ENCODE results near the gene RPLP2.
A peak's percentile ranks its signal among the peaks of the same experiment; 100 is the strongest.

Gene RPLP2

DNA sequence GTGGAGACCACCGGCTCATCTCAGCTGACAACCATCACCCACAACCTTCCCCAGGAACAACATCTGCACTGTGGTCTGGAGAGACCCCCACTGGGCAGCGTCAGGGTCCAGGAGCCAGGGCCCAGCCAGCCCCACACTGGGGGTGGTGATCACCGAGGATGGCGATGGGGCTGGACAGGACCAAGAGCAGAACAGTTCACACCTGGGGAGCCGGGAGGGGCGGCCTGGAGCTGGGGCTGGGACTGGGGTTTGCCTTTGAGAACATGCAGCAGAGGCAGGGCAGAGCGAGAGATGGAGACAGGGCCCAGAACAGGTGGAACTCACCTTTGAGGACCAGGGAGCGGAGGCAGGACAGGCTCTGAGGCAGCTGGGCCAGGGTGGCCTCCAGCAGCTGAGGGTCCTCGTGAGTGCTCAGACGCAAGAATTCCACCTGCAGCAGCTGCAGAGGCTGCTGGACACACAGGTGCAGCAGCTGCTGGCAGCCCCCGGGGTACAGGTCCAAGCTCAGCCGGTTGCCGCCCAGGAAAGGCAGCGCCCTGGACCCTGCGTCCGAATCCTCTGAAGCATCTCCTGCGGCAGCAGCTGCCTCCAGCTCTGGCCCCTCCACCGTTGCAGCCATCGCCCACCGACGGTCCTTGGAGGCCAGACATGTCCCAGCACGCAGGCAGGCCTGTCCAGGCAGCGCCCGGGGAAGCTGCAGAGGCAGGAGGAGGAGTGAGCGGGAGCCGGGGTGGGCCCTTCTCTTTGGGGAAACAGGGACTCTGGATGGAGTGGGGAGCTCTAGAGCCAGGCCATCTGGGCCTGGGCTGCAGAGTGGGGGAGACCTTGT is 5.8 kb upstream of the RPLP2 start:
- no peak for DNase-seq (ENCODE audit: low read depth)

DNA sequence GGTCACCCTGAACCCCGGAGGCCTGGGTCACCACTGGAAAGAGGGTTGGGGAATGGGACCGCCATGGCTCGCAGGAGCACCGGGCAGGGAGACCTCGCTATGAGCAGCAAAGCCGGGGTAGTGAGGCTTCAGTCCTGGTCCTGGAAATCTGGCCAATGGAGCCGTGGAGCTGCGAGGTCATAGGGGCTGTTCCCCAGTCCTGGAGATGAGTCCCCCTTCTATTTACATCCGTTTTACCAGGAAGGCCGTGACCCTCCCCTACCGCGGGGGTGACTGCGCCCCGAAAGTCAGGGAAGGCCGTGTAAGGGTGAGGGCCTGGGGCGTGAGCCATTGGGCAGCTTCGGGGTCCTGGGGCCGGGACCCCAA is 5.2 kb upstream of the RPLP2 start:
- DNase-seq (ENCODE audit: low read depth): no peak

DNA sequence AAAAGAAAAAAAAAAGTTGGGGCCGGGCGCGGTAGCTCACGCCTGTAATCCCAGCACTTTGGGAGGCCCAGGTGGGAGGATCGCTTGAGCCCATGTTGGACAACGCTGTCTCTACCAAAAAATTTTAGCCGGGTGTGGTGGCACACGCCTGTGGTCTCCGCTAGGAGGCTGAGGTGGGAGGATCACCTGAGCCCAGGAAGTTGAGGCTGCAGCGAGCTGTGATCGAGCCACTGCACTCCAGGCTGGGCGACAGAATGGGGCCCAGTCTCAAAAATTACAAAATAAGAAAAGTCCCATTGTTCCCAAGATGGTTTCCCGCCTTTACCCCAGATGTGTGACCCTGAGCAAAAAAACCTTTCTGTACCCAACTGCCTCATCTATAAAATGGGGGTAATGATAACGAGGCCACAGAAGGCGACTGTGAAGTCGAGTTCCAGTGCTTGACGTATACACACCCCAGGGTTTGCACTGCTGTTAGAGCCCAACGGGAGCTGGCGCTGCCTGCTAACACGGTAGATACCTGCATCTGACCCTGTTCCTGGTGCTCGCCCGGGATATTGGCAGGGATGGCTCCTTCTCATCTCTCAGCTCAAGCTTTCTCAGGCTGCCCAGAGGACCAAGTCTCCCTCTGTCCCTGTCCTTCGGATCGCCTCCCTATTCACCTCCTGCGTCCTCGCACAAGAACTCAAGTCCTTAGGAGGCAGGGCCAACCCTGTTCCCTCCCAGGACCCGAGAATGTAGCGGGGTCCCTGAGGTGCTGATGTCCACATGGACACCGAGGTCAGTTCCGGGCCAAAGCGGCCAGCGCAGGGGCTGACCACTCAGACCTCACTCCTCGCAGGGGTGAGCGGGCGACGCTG is 1.1 kb upstream of the RPLP2 start:
- no peak for DNase-seq (ENCODE audit: low read depth)

DNA sequence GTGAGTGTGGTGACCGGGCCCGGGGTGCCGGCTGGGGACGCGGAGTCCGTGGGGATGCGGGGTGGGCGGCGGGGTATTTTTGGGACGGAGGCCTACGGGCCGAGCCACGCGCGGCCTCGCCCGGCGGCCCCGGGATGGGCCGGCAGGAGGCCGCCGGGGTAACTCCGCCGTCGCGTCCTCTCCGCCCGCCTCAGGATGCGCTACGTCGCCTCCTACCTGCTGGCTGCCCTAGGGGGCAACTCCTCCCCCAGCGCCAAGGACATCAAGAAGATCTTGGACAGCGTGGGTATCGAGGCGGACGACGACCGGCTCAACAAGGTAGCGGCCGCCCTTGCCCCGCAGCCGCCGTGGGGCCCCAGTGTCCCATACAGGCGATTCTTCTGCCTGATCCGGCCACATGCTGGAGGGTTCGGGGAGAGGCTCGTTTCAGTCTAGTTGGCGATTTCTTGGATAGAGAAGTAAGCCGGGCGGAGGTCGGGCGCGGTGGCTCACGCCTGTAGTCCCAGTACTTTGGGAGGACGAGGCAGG is 337 bp downstream of the RPLP2 start:
- DNase-seq (ENCODE audit: low read depth): no peak

DNA sequence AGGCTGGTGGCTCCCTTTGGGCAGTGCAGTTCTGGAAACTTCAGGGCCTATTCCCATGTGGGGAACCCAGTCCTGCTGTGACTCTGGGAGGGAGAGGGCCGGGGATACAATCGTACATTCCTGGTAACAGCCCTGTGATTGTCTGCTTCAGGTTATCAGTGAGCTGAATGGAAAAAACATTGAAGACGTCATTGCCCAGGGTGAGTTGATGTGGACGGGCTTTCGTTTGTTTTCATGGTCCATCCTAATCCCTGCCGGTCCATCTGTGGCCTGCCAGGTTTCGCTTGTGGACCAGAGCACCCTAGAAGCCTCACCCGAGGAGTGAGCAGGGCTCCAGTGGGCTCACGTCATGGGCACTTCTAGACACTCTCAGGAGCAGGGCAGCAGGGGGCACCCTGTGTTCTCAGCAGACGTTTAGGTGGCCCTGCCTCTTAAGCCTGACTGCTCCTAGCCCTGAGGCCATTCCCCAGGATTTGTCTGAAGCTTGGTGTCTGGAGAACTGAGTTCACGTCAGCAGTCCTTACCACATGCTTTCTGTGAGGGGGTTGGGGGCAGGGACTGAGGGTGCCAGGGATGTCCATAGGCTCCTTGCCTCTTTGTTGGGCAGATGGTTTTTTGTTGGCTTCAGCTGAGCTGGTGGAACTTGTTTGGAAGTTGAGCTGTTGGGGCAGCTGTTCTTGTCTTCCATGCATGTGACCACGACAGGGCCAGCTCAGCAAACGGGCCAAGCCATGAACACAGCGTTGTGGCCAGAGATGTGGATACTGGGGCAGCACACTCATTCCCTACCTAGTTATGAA is 1.9 kb downstream of the RPLP2 start:
- no peak for DNase-seq (ENCODE audit: low read depth)

DNA sequence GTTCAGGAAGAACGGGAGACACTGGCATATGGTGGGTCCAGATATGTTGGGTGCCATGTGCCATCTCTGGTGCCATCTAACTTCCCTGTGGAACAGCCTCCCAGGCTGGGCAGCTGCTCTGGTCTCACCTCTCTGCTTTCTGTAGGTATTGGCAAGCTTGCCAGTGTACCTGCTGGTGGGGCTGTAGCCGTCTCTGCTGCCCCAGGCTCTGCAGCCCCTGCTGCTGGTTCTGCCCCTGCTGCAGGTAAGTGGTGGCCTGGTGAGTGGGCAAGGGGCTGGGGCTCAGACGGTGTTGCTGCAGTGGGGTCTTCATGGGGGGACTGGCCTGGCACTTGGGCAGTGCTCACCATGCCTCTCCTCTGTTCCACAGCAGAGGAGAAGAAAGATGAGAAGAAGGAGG is 2.6 kb downstream of the RPLP2 start:
- DNase-seq (ENCODE audit: low read depth): no peak

DNA sequence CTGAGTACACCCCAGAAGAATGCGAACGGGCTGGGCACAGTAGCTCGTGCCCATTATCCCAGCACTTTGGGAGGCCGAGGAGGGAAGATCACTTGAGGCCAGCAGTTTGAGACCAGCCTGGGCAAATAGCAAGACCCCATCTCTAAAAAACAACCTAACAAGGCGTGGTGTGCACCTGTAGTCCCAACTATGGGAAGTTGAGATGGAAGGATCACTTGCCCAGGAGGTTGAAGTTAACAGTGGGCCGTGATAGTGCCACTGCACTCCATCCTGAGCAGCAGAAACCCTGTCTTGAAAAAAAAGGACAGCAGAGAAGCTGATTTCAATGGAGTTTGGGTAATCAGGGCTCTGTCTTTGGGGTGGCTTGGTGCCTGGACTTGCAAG is 3.3 kb downstream of the RPLP2 start:
- DNase-seq (ENCODE audit: low read depth): no peak

DNA sequence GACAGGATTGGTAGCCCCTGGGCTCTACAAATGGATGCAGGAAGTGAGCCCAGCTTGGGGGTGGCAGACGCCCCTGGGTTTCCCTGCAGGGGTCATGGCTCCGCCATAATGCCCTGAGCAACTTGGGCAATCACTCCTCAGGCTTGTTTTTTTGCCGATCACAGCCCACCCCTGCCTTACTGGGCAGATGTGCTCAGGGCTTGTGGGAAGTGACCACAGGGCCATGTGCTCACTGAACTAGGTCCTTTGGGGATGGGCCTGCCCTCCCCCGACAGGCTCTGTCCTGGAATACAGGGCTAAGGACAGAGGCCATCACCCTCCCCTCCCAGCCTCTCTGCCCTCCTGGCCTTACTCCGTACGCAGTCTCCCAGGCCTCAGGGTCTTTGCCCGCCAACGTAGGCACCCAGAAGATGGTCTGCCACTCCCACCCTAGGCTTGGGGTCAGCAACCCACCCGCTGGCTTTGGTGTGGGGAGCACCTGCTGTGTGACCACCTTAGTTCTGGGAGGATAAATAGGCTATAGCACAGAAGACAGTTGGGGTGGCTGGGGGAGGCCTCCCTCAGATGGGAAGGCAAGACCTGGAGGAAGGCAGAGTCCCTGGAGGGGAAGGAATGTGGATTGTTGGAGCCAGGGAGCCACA is 3.8 kb downstream of the RPLP2 start:
- no peak for DNase-seq (ENCODE audit: low read depth)

DNA sequence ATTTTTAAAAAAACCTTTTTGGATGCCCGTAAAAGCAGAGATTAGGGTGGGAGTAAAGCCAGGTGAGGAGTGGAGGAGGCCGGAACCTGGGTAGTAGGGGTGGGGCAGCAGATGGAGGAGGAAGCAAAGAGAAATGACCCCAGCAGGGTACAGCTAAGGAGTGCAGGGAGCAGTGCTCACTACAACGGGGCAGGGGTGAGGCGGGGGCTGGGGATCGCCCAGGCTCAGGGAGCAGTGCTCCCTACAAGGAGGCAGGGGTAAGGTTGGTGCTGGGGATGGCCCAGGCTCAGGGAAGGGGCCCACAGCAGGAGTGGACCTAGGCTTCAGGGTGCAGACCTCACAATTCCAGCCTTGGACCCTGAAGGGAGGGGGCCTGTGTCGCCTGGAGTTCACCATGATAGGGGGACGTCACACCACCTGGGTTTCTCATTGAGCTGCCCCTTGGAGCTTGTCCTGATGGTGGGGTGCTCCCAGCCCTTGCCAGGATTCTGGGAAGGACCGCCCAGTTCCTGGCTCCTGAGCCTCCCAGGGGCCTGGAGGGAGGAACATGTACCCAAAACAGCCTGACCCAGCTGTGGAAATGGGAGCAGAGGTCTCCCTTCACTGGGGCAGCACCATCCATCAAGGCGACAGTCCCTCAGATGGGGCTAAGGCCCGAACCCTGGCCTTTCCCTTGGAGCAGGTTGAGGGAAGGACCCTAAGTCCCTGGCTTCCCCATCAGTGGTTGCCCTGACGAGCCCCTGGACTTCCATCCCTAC is 6.1 kb downstream of the RPLP2 start:
- no peak for DNase-seq (ENCODE audit: low read depth)

DNA sequence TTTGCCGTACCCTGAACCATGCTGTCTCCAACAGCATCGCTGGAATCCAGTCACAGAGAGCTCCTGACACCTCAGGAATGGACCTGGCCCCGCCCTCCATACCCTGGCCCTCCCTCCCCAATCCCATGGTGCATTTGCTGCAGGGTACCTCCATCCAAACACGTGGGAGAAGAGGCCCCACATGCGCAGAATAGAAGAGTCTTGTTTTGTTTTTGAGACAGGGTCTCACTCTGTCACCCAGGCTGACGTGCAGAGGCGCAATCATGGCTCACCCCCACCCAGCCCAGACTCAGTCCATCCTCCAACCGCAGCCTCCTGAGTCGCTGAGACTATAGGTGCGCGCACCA is 6.6 kb downstream of the RPLP2 start:
- no peak for DNase-seq (ENCODE audit: low read depth)

DNA sequence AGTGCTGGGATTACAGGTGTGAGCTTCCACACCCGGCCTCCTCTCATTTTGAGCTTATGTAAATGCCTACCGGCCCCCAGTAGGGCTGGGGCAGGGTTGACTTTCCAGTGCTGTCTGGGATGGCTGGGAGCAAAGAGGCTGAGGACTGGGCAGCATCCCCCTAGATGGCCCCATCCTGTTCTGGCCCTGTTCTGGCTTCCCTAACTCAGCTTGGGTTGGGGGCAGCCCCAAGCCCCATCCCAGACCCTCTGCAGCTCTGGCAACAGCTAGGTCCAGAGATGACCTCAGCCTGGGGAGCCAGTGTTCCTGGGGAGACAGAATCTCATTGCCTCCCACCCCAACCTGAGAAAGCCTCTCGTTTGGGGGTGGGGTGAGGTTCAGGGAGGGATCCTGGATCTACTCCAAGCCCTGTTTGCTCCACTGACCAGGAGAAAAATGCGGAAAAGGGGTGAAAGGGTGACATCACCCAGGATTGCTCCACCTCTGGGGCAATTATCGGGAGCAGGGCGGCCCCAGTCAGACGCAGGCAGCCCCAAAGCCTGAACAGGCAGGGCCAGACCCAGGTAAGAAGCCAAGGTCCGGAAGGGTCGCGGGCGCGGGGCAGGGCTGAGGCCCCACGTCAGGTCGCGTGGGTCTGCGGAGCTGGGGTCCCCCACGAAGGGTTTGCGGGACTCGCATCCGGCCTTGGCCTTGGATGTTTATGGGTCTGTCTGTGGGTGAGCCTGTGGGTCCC is 8.8 kb downstream of the RPLP2 start, which contains the start of gene PNPLA2:
PNPLA2 (plus strand) TSS at position 519 of the 733 bp plus-strand sequence. CDS start 805 bp downstream, outside the sequence.
- no peak for DNase-seq (ENCODE audit: low read depth)

DNA sequence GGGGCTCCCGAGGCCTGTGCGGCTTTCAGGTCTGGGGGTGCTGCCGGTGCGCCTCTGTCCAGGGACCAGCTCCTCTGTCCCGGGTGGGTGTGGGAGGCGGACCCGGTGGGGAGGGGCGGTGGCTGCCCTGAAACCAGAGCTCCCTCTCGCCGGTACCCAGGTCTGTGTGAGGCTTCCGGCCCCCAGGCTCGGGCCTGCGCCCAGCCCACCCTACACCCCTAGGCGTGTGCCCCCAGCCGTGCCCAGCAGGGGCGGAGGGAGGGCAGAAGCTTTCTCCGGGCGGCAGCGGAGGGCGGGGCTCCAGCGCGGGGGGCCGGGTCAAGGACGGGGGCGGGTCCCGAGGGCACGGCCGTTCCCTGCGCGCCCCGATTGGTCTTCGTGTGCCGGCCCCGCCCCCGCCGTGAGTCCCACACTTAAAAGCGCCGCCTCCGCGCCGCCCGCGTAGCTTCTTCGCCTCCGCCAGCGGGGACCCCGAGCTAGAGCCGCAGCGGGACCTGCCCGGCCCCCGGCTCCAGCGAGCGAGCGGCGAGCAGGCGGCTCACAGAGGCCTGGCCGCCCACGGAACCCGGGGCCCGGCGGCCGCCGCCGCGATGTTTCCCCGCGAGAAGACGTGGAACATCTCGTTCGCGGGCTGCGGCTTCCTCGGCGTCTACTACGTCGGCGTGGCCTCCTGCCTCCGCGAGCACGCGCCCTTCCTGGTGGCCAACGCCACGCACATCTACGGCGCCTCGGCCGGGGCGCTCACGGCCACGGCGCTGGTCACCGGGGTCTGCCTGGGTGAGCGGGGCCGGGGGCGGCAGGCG is 9.6 kb downstream of the RPLP2 start:
- peak; percentile 83 for DNase-seq (ENCODE audit: low read depth)

DNA sequence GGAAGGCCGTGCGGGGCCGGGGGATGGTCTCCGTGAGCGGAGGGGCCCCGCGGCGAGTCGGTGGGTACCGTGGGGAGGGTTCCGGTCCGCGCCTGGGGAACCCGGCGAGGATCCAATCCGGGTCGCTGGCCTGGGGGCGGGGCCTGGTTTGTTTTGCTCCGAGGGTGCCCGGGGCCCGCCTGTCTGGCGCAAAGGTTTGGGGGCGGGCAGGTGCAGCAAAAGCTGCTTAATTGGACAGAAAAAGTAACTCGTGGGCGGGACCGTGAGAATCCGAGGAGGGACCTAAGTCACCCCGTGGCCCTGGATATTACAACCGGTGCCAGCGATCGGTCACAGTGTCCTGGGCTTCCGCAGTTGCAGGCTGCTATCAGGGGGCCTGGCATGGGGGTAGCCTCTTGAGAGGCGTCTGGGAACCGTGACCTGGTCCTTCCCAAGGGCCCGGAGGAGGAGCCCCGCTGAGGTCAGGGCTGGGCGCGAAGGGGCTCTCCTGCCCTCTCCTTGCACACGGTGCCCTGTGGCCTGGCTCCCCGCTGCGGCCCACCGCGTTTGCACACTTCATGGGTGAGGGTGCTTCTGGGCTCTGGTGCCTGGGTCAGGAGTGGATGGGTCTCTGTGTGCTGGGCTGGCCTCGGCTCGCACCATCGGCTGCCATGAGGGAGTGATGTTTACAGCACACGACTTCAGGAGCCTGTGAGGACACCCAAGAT is 10.3 kb downstream of the RPLP2 start:
- peak; percentile 89 for DNase-seq (ENCODE audit: low read depth)

DNA sequence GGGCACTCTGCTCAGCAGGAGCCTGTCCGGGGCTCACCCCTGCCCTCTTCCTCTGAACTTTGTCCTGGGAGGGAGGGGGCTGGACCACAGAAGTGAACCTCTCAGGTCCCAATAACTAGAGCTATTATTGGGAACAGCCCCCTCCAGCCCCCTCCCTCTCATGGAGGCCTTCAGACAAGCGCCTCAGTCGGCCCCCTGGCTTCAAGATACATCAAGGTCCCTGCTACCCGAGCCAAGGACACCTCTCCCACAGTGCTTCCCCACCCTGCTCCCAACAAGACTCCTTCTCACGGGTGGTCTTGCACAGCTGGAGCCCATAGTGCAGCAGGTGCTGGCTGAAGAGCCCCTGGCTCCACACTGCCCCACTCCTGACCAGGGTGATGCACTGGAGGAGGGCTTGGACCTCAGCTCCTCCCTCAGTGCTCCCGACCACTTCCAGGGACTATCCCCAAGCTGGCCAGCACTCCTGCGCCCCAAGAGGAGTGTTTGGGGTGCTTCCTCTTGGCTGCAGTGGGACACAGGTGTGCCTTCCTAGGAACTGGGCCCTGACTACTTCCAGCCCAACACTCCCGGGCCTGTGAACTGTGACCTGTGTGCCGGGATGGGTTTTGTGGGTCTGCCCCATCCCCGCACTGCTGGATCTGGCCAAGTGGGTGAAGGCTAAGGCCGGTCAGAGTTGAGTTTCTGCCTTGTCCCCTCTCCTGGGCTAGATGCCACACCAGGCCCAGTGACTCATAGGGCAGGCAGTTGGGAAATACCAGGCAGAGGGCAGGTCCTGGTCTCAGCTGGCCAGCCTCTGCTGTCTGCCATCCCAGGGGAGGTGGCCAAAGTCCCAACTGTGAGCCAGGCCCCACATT is 11.1 kb downstream of the RPLP2 start:
- no peak for DNase-seq (ENCODE audit: low read depth)

DNA sequence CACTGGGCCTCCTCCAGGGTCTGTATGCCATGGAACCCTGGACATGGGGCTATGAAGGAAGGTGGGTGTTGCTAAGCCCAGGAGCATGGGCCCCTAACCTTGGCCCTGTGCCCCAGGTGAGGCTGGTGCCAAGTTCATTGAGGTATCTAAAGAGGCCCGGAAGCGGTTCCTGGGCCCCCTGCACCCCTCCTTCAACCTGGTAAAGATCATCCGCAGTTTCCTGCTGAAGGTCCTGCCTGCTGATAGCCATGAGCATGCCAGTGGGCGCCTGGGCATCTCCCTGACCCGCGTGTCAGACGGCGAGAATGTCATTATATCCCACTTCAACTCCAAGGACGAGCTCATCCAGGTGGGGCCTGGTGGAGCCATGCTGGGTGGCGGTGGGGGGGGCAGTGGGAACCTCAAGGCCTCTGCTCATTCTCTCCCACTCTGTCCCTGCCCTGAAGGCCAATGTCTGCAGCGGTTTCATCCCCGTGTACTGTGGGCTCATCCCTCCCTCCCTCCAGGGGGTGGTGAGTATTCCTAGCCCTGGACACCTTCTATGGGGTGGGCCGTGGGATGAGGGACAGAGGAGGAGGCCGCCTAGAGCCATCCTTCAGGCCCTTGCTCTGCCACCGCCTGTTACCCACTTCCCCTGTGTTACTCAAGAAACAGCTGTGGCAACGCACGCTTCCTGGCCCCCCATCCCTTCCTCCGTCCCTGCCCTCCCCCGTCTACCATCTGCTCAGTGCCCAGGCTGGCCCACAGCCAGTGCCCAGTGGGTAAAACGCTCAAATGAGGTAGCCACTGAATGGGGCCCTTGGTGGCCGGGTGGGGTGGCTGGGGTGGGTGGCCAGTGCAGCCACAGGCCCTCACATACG is 12.0 kb downstream of the RPLP2 start:
- no peak for DNase-seq (ENCODE audit: low read depth)

DNA sequence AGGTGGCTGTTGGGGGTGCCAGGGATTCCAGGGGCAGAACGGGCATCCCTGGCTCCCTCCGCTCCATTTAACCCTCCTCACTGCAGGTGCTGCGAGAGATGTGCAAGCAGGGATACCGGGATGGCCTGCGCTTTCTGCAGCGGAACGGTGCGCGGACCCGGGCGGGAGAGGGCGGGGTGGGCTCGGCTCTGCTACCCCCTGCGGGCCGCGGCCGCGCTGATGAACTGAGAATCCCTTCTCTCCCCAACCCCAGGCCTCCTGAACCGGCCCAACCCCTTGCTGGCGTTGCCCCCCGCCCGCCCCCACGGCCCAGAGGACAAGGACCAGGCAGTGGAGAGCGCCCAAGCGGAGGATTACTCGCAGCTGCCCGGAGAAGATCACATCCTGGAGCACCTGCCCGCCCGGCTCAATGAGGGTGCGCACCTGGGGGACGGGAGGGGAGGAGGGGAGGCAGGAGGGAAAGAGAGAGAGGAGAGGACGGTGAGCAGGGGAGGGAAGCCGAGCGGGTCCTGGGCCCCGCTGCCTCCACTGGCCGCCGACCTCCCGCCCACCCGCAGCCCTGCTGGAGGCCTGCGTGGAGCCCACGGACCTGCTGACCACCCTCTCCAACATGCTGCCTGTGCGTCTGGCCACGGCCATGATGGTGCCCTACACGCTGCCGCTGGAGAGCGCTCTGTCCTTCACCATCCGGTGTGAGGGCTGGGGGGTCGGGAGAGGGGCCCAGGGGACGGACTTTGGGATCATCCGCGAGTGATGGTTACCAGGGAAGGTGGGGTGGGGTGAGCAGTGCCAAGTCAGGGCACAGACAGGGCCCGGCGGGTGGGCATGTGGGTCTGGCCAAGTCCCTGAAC is 13.9 kb downstream of the RPLP2 start:
- DNase-seq (ENCODE audit: low read depth): no peak
